HG03103 (cell line): Measurements from ENCODE around the gene SRC.

Experiments used
- ATAC-seq: cut with Tn5 transposase; IDR thresholded peaks from one replicate; pipeline ENCODE4 v1.9.1; 2021; ENCODE audit warnings: low read depth; ENCODE audit not compliant: unreplicated experiment

Gene SRC

DNA sequence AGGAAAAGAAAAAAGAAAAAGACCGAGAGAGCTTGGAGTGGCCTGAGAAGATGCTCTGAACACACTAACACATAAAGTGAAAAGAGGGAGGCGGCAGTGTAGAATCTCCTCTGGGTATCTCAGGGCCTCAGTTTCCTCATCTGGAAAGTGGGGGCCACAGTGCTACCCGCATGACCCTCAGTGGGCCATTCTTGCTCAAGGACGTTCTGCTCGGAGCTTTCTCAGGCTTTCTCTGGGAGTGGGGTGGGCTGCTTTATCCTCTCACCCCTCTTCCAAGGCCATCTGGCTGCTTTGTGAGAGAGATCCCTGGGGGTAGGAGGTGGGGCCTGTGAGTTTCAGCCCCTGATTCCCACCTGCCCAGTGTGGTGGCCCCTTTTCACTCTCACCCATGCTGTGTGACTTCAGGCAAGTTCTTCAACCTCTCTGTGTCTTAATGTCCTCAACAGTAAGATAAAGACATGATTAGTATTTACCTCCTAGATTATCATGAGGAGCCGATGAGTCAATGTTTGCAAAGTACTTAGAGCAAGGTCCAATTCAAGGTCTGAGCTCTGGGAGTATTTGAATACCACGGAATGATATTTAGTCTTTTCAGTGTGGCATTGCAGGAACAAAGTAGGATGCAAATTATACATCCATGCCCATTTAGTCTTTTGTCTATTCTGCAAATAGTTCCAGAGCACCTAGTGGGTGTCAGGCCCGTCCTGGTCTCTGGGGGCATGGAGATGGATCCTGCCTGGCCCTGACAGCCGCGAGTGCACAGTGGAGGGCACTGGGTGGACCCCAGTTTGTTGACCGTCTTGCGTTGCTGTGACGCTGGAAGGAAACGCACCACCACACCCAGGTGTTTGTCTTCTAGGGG is 34.3 kb downstream of the SRC start:
- ATAC-seq = no peak

DNA sequence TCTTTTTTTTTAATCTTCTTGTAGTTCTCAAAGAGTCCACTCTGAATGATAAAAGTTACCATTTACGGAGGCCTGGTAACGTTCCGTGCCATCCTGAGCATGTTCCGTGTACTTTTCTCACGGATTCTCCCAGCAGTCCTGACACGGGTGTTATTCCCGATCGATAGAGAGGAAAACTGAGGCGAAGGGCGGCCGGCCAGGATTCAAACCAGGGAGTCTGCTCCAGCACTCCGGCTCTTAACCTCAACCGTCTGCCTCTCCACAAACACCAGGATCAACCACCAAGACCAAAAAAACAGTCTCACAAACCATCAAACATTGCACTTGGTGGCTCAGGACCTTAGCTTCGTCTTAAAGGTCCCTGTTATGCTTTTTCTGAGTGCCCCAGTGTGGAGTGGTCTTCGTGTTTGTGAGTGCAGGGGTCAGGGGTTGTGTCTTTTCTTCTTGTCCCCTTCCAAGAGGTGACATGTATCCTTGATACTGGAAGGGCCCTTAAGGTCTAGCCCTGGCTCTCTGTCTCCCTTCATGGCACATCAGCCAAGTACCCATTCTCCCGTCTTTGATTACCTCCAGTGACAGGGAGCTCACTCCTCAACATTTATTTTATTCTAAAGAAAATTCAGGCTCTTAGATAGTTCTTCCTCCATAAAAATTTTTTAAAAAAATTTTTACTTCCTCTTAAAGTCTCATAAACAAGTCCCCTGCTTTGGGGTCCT is 35.1 kb downstream of the SRC start:
- ATAC-seq = no peak

DNA sequence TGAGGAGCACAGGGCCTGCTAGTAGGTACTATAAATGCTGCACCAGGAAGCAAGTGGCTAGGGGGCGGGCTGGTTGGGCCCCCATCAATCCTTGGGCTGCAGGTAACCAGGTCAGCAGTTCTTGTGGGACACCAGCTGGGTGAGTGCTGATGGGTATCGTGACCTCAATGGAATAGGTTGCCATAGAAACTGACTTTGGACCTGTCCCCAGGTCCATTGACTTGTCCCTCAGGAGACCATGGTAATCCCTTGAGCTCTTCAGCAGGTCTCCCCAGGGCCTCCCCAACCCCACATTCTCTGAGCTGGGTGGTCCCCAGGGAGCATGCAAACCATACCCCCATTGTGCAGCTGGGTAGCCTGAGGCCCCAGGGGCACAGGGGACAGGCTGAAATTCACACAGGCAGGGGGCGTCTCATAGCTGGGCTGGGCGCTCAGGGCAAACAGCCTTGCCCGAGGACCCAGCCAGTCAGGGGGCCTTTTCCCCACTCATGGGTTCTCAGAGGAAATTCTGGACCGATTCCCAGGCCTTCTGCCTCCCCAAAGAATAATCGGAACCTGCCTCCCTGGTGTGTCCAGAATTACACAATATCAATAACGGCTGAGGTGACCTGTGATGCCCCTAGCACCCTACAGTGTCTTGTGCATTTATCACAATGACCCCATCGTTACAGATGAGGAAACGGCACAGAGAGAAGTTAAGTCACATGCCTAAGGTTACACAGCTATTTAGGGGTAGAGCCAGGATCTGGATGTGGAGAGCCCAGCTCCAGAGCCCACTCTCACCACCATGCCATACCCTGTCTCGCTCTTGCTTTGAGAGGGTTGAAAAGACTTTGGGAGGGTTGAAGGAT is 35.9 kb downstream of the SRC start:
- no peak for ATAC-seq

DNA sequence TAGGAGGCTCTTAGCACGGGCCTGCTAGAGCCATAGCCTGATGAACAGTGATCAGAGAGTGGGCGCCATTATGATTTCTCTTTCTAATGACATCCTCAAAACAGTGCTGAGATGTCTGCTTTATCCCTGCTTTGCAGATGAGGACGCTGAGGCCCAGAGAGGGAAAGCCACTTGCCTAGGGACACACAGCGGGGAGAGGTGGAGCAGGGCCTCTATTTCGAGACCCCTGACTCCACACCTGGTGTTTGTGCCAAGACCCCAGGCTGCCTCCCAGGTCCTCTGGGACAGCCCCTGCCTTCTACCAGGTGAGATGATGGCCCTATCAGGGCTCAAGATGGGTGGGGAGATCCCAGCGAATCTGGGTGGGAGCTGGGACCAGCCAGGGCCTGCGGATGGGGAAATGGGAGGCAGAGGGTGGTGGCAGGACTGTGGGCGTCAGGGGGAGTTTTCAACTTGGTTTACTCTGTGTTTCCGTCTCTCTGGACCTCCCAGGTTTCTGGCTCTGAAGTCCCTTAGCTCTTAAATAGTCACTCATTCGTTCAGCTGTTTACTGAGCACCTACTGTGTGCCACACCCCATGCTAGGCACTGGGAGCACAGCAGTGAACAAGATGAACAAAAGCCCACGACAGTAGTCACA is 36.7 kb downstream of the SRC start:
- ATAC-seq = no peak

DNA sequence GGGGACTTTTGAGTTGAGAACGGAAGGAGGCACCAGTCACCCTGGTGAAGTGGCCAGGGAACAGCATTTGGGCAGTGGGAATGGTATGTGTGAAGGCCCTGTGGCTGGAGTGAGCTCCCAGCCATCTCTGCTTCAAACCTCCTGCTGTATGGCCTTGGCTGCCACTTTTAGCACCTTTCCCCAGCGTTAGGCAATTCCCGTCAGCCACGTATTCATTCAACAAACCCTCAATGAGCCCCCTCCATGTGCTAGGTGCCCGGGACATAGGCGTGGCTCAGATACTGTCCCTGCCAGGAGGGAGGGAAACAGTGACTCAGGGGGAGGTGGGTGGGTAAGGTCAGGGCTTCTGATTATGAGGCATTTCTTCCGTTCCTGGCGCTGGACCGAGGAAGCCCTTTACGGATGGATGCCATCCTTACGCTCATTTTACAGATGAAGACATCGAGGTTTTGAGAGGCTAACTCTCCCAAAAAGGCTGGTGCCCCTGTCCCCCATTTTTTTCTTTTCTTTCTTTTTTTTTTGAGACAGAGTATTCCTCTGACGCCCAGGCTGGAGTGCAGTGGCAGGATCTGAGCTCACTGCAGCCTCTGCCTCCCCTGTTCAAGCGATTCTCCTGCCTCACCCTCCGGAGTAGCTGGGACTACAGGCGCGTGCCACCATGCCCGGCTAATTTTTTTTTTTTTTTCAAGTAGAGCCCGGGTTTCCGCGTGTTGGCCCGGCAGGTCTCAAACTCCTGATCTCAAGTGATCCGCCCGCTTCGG is 37.5 kb downstream of the SRC start:
- no peak for ATAC-seq

DNA sequence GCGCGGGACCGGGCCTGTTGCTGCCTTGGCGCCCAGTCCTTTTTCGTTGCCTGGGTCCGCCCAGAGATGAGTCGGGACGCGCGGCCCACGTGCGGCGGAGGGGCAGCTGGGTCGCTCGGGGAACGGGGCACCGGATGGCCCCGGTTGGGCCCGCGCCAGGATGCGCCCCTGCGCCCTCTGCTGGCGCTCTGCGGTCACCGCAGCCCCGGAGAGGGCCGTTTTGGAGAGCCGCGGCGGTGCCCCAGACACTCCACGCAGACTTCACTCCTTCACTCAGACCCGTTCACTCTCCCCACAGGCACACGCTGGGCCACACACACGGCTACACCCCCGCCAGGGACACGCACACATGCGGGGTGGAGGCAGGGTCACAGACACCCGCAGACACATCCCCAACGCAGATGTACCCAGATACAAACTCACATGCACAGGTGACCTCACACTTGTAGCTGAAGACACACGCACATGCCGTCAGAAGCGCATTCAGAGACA is 38.8 kb downstream of the SRC start:
- no peak for ATAC-seq

DNA sequence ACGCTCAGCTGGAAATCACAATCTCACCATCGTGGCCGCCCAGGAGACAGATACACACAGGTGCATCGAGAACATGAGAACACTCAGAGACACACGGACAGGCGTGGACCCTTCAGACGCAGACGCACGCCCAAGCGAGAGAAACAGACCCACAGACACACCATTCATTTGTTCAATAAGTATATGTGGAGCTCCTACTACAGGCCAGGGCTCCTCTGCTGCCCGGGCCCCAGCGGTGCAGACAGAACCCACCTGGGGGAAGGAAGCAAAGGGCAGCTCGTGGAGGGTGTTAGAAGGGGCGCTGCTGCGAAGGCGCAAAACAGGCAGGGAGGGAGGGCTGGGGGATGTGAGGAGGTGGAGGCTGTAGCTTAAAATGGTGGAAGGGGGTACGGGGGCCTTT is 39.2 kb downstream of the SRC start:
- no peak for ATAC-seq

DNA sequence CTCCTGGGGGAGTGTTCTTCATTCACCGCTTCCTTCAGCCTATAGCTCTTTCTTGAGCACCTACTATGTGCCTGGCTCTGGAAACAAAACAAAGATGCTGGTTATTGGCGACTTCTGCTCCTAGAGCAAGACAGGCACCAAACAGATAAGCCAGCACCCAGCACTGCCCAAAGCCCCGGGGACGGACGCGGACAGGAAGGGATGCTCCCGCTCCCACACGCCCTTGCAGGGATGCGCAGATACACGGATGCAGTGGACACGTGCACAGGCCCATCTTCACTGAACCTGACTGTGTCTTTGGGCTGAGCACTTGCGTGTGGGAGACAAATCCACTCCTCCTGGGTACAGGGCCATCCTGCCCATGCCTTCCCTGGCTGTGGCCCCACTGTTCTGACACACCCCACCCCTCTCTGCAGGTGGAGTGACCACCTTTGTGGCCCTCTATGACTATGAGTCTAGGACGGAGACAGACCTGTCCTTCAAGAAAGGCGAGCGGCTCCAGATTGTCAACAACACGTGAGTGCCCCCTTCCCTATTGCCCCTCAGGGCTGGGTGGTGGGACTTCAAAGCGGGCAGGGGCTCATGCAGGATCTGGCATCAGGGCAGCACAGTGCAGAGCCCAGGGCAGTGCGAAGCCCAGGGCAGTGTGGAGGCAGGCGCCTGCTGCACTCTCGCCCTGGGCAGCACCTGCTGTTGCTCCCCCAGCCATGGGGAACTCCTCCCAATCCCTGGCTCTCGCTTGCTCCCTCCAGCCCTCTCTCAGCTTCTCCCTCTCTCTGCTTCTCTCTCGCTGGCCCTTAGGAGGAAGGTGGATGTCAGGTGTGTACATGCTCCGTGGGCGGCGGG is 39.9 kb downstream of the SRC start:
- no peak for ATAC-seq

DNA sequence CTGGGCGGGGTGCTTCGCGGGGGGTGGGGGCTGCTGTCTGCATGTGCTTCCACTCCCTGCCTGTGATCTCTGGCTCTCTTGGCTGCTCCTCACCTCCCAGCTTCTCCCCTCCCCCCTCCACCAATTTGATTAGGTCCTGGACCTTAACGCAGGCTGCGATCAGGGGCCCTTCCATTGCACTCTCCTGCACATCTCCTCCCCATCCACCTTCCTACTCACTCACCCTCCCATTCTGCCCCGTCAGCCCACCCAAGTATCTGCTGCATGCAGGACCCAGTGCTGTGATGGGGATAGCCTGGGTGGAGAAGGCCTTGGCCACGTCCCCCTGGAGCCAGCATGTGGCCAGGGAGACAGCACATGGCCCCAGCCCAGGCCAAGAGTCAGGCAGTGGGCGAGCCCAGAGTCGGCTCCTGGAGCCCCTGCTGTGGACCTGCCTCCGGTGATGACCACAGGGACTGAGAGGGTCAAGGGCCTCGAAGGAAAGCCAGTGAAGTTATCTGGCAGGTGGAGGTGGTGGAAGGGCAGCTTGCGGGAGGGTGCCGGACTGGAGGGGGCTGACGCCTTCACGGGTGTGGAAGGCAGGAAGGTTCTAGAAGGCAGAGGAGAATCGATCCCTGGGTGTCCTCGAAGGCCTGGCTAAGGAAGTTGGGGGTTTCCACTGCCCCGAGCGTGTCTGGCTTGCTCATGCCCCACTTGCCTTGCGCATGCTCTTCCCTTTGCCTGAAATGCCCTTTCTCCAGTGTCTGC is 40.7 kb downstream of the SRC start:
- ATAC-seq = no peak

DNA sequence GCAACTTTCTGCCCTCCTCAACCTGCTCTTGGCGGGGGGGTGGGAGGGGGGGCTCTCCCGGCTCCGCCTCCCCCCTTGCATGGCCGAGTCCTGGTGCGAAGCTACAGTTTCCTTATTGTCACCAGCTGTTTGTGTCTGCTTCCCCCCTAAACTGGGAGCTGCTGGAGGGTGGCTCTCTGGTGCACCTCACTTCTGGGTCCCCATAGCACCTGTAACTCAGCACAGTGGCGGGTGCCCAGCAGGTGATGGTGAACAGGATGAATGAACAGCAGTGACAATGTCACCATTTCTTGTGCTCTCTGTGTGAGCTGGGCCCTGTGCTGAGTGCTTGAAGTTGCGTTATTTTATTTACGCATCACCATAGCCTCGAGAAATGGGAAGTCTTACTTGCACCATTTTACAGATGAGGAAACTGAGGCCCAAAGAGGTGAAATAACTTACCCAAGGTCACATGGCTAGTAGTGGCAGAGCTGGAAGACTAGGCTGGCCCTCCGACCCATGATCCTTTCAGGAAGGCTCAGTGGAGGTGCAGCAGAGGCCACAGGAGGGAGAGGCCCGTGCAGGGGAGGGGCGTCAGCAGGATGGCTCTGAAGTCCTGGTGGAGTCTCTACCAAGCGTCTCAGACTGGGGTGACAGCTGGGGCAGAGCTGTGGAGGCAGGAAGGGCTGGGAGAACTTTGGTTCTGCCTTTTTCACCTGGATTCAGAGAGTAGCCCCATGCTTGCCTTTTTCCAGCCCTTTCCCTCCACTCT is 41.8 kb downstream of the SRC start:
- ATAC-seq = no peak

DNA sequence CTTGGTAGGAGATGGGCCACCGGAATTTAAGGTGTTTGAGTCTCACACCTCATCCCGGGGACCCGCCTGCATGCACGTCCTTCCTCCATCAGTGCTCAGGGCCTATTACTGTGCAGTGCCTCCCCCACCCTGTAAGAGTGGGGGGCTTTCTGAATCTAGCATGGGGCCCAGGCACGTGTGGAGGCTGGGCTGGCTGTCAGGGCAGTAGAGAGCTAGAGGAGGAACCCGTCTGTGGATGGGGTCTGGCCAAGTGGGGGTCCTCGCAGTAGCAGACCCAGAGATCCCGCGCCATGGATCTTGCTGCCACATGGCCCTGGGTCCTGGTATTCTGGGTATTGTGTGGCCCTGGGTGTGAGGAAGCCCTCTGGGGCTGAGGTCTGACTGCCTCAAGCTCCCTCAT is 42.9 kb downstream of the SRC start:
- no peak for ATAC-seq

DNA sequence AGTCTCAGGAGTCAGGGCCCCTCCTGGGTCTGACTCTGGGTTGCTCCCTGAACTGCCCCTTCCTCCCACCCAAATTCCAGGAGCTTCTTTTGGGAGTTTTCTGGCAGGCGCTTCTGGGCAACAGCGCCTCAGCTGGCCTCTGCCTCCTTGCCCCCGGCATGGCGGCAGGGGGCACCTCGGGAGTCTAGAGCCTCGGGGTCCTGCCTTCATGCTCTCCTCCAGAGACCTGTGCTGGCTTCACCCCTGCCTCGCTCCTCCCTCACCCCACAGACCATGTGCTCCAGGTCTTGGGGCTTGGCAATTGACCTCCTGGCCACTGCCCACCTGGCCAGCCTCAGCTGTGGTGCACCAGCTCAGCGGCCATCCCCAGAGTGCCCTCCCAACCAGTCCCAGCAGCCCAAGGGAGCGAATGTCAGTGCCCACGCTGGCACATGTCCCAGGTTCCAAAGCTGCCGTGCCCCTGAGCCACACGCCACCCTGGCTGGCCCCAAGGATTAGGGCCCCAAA is 43.4 kb downstream of the SRC start:
- ATAC-seq = no peak

DNA sequence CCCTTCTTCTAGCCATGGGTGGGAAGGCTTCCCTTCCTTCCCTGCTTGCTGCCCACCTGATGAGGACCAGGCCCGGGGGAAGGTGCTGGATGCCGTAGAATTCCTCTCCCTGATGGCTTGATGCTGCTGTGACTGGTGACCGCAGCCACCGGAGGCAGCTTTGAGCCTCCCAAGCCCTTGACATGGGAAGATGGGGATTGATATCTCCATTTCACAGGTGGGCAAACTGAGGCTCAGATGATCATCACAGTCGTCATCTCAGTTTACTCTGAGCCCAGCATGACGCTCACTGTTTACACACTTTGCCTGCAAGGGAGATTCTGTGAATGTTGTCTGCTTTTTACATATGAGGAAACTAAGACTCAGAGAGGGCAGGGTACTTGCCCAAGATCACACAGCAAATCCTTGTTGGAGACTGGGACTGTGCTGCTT is 43.9 kb downstream of the SRC start:
- no peak for ATAC-seq

DNA sequence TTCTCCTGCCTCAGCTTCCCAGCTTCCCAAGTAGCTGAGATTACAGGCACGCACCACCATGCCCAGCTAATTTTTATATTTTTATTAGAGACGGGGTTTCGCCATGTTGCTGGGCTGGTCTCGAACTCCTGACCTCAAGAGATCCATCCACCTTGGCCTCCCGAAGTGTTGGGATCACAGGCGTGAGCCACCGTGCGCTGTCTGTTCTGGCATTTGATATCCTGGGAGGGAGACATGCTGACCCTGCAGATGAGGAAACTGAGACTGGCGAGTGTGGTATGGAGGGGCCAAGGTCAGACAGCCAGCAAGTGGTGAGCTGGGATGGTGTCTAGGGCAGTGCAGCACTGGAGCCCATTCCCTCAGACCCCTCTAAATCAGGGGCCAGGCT is 44.6 kb downstream of the SRC start:
- no peak for ATAC-seq

DNA sequence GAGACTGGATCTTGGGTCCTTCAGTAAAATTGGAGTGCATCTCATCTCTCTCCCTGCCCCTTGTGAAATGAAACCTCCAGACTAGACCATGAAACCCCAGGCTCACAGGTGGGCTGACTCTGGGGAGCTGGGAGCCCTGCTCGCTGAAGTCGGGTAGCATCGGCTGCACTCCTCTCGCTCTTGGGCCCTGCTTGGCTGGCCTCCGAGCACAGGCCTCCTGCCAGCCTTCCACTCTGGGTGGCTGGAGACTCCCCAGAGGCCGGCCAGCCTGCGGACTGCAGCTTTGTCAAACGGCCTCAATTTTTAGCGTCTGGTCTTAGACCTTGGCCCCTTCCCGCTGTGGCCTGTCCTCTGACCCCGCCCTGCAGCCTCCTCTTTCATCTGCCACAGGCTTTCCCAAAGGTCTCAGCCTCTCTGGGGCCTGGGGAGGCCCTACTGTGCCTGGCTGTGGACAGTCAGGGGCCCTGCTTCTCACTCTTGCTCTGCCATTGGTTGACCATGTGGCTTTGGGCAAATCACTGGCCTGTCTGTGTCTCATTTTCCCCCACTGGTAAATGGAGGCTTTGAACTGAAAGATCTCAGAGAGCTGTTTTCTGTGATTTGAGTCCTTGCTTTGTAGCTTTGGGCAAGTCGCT is 45.1 kb downstream of the SRC start:
- ATAC-seq = no peak

DNA sequence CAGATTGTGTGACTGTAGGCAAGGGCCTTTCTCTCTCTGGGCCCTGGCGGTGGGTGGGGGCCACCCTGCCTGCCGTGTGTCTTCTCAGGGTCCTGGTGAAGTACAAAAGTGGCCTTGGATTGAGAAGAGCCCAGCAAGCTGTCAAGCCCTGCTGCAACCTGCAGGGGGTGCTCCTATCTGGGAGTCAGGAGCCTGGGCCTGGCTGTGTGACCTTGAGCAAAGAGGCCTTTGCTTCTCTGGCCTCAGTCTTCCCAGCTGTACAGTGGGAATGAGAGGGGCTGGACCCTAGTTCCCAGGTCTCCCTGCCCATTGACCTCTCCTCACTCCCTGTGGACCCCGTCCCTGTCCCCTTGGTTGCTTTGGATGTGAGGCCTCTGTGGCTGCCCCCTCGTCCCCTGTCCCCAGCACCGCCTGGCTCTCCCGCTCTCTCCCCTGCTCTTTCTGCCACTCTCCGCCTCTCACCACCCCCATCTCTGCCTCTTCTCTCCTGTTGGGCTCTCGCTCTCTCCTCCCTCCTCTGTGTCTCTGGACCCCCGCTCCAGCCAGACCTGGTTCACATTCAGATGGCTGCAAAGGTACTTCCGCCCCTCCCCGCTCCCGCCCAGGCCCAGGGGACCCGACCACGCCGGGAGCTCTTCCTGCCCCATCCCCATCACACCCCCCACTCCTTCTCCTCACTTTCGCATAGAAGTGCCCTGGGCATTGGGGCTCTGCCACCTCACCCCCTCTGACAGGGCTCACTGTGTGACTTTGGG is 46.7 kb downstream of the SRC start:
- ATAC-seq = no peak
